ENCODE data around the gene TMEM132D.

Gene TMEM132D

GRCh38 chr12:129825316-129825715 lies 78.5 kb downstream of the TMEM132D start:
- no peak for DNase-seq (ENCODE audit: low read depth in 2 of 2)

GRCh38 chr12:129821964-129822363 lies 81.9 kb downstream of the TMEM132D start:
- DNase-seq (ENCODE audit: low read depth in 2 of 2), result no peak

- no peak for DNase-seq (ENCODE audit: low read depth in 2 of 2)
These were observed 84.4 kb downstream of the TMEM132D start for GRCh38 chr12:129819391-129819790.

GRCh38 chr12:129815846-129816245 lies 88.0 kb downstream of the TMEM132D start:
- DNase-seq (ENCODE audit: low read depth in 2 of 2), result no peak

- no peak for DNase-seq (ENCODE audit: low read depth in 2 of 2)
These were observed 91.9 kb downstream of the TMEM132D start for GRCh38 chr12:129811963-129812362.

- DNase-seq (ENCODE audit: low read depth in 2 of 2), result no peak
These were observed 96.7 kb downstream of the TMEM132D start for GRCh38 chr12:129807136-129807535.

GRCh38 chr12:129791396-129791795 lies 112.4 kb downstream of the TMEM132D start:
- DNase-seq (ENCODE audit: low read depth in 2 of 2), result no peak

GRCh38 chr12:129790930-129791329 lies 112.9 kb downstream of the TMEM132D start:
- no peak for DNase-seq (ENCODE audit: low read depth in 2 of 2)

- DNase-seq (ENCODE audit: low read depth in 2 of 2), result no peak
These were observed 113.5 kb downstream of the TMEM132D start for GRCh38 chr12:129790331-129790730.

GRCh38 chr12:129789921-129790320 lies 113.9 kb downstream of the TMEM132D start:
- no peak for DNase-seq (ENCODE audit: low read depth in 2 of 2)

GRCh38 chr12:129788506-129789084 lies 115.2 kb downstream of the TMEM132D start:
- DNase-seq (ENCODE audit: low read depth in 2 of 2), result no peak

GRCh38 chr12:129779989-129780388 lies 123.8 kb downstream of the TMEM132D start:
- no peak for DNase-seq (ENCODE audit: low read depth in 2 of 2)

GRCh38 chr12:129779033-129779432 lies 124.8 kb downstream of the TMEM132D start:
- no peak for DNase-seq (ENCODE audit: low read depth in 2 of 2)

- DNase-seq (ENCODE audit: low read depth in 2 of 2), result no peak
These were observed 126.7 kb downstream of the TMEM132D start for GRCh38 chr12:129776977-129777667.

- no peak for DNase-seq (ENCODE audit: low read depth in 2 of 2)
These were observed 131.0 kb downstream of the TMEM132D start for GRCh38 chr12:129772501-129773493.

GRCh38 chr12:129771238-129771637 lies 132.6 kb downstream of the TMEM132D start:
- DNase-seq (ENCODE audit: low read depth in 2 of 2), result no peak

GRCh38 chr12:129765719-129766118 lies 138.1 kb downstream of the TMEM132D start:
- DNase-seq (ENCODE audit: low read depth in 2 of 2), result no peak

GRCh38 chr12:129762436-129762835 lies 141.4 kb downstream of the TMEM132D start:
- no peak for DNase-seq (ENCODE audit: low read depth in 2 of 2)

- no peak for DNase-seq (ENCODE audit: low read depth in 2 of 2)
These were observed 150.2 kb downstream of the TMEM132D start for GRCh38 chr12:129753586-129753985.

GRCh38 chr12:129750421-129750820 lies 153.4 kb downstream of the TMEM132D start:
- no peak for DNase-seq (ENCODE audit: low read depth in 2 of 2)

- no peak for DNase-seq (ENCODE audit: low read depth in 2 of 2)
These were observed 157.5 kb downstream of the TMEM132D start for GRCh38 chr12:129746318-129746717.

- no peak for DNase-seq (ENCODE audit: low read depth in 2 of 2)
These were observed 174.7 kb downstream of the TMEM132D start for GRCh38 chr12:129729170-129729569.
